Measurements from ENCODE around the gene PCDH9.

The PCDH9 gene

GRCh38 chr13:66513728-66514127 lies 716.4 kb downstream of the PCDH9 start:
- DNase-seq: peak; percentile 5 to 60 (median 38)

- DNase-seq: no peak
Measured at GRCh38 chr13:66509175-66509574, 721.0 kb downstream of the PCDH9 start.

- no peak for DNase-seq
Measured at GRCh38 chr13:66508153-66508909, 721.8 kb downstream of the PCDH9 start.

GRCh38 chr13:66506979-66507378 lies 723.2 kb downstream of the PCDH9 start:
- no peak for DNase-seq

- no peak for DNase-seq
Measured at GRCh38 chr13:66506051-66506777, 723.9 kb downstream of the PCDH9 start.

- DNase-seq: no peak
Measured at GRCh38 chr13:66503890-66504289, 726.2 kb downstream of the PCDH9 start.

GRCh38 chr13:66501181-66501580 lies 729.0 kb downstream of the PCDH9 start:
- no peak for DNase-seq

GRCh38 chr13:66492479-66492878 lies 737.7 kb downstream of the PCDH9 start:
- peak; percentile 2 to 20 (median 14) for DNase-seq

GRCh38 chr13:66491251-66491650 lies 738.9 kb downstream of the PCDH9 start:
- DNase-seq: no peak

GRCh38 chr13:66489586-66489985 lies 740.5 kb downstream of the PCDH9 start:
- no peak for DNase-seq

GRCh38 chr13:66489172-66489571 lies 741.0 kb downstream of the PCDH9 start:
- DNase-seq: no peak

GRCh38 chr13:66483712-66484111 lies 746.4 kb downstream of the PCDH9 start:
- no peak for DNase-seq

GRCh38 chr13:66482836-66483235 lies 747.3 kb downstream of the PCDH9 start:
- no peak for DNase-seq

GRCh38 chr13:66477816-66478215 lies 752.3 kb downstream of the PCDH9 start:
- DNase-seq: no peak

- no peak for DNase-seq
Measured at GRCh38 chr13:66475061-66475460, 755.1 kb downstream of the PCDH9 start.

GRCh38 chr13:66469745-66470144 lies 760.4 kb downstream of the PCDH9 start:
- no peak for DNase-seq

GRCh38 chr13:66468656-66469055 lies 761.5 kb downstream of the PCDH9 start:
- no peak for DNase-seq

GRCh38 chr13:66462187-66462586 lies 767.9 kb downstream of the PCDH9 start:
- DNase-seq: peak in 1 of 4 experiments; percentile 19

GRCh38 chr13:66461021-66461420 lies 769.1 kb downstream of the PCDH9 start:
- no peak for DNase-seq

- no peak for DNase-seq
Measured at GRCh38 chr13:66459634-66460033, 770.5 kb downstream of the PCDH9 start.

- DNase-seq: no peak
Measured at GRCh38 chr13:66459143-66459542, 771.0 kb downstream of the PCDH9 start.

- no peak for DNase-seq
Measured at GRCh38 chr13:66446413-66446812, 783.7 kb downstream of the PCDH9 start.

GRCh38 chr13:66443926-66444325 lies 786.2 kb downstream of the PCDH9 start:
- no peak for DNase-seq

GRCh38 chr13:66440938-66441337 lies 789.2 kb downstream of the PCDH9 start:
- no peak for DNase-seq
